Liver (tissue), 2 donors: ENCODE results near the gene GPX4.

ENCODE experiments used
- JUND ChIP-seq, 2 donors: IDR thresholded peaks; 2 replicates each; pipeline ENCODE4 v1.6.1; 2016; ENCODE audit warnings: antibody characterized with exemption in 2 of 2
- TF ChIP-seq, protein P1 (sequence below): IDR thresholded peaks from 2 replicates; pipeline ENCODE4 v1.6.1; 2016; ENCODE audit warnings: antibody characterized with exemption
- donor health status: healthy.

DNA sequence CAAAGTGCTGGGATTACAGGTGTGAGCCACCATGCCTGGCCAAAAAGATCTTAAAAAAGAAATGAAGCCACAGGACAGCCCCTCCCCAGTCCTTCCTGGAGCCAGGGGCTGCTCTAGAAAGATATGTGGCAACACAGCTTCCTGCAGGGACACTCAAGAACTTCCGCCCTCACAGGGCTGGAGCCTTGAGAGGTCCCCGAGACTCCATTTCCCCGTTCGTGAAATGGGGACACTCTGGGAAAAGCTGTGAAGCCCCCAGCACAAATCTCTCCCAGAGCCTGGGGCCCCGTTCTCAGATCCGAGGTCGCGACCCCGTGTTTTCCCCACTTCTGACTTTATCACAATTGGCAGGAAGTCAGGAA lies 2.5 kb upstream of the GPX4 start:
- TF ChIP-seq JUND (IDR thresholded peaks at IDR 0.05), result no peak
- TF ChIP-seq, protein P1, sequence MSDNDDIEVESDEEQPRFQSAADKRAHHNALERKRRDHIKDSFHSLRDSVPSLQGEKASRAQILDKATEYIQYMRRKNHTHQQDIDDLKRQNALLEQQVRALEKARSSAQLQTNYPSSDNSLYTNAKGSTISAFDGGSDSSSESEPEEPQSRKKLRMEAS, result no peak
